ENCODE measurements around the gene EXOC4.
"Not testable (repeated sequence)": the region's sequence is repeated elsewhere in the genome, so short reads cannot be mapped to it uniquely, and the experiment has no call there.

The EXOC4 gene

DNA sequence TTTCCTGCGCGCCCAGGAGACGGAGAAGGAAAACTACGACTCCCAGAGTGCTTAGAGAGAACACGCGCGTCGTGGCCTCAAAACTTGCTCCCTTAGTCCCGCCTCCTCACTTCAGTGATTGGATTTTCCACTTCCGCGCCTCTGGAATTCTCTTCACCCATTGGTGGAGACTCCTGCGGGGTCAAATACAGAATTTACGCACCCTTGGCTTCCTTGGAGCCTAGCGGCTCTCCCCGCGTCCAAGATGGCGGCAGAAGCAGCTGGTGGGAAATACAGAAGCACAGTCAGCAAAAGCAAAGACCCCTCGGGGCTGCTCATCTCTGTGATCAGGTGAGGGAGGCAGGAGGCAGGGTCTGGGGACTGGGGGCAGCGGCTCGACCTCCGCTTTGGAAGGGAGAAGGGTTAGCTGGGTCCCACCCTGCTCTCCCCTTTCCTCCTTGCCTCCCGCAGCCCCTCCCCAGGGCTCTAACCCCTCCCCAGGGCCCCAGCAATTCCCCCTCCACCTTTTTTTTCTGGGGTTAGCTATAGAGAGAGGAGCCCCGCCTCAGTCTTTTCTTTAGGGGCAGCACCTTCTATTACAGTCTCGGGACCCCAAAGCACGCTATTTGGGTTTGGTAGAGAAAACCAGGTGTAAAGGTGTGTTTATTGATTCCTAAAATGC, at the start of gene EXOC4:
Gene EXOC4 (plus strand): TSS at position 221 of the 661 bp plus-strand sequence.
- DNase-seq, result peak; percentile 95

DNA sequence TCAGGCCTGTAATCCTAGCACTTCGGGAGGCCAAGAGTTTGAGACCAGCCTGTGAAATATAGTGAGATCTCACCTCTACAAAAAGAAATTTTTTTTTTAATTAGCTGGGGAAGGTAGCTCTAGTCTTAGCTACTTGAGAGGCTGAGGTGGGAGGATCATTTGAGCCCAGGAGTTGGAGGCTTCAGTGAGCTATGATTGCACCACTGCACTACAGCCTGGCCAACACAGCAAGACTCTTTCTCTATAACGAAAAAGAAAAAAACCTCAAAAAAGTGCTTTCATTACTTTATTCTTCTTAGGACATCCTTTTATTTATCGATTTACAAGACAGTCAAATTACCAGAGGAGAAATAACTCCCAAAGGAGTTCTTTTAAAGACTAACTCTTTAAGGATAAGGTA, 49.4 kb upstream of the EXOC4 start:
- DNase-seq, result no peak

DNA sequence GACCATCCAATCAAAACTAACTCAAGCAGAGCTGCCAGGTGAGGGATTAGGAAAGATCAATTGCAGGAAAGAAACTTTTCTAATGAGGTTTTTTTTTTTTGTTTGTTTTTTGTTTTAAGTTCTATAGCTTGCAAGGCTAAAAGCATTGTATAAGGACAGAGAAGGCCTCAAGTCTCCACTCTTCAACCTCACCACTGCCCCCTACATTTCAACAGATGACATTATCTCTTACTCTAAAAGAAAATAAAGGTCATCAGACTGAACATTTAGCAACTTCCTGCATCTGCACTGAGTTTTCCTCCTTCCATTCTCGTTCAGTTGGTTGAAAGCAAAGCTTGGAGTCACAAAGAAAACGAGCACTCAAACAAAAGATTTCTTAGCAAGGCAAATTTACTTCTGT, 45.2 kb upstream of the EXOC4 start:
- no peak for DNase-seq

DNA sequence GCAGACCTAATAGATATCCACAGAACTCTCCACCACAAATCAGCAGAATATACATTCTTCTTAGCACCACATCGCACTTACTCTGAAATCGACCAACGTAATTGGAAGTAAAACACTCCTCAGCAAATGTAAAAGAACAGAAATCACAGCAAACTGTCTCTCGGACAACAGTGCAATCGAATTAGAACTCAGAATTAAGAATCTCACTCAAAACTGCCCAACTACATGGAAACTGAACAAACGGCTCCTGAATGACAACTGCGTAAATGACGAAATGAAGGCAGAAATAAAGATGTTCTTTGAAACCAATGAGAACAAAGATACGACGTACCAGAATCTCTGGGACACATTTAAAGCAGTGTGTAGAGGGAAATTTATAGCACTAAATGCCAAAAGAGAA, 42.1 kb upstream of the EXOC4 start:
- not testable (repeated sequence) for DNase-seq

DNA sequence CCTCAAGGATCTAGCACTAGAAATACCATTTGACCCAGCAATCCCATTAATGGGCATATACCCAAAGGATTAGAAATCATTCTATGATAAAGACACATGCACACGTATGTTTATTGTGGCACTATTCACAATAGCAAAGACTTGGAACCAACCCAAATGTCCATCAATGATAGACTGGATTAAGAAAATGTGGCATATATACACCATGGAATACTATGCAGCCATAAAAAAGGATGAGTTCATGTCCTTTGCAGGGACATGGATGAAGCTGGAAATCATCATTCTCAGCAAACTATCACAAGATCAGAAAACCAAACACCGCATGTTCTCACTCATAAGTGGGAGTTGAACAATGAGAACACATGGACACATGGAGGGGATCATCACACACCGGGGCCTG, 39.1 kb upstream of the EXOC4 start:
- DNase-seq, result not testable (repeated sequence)

DNA sequence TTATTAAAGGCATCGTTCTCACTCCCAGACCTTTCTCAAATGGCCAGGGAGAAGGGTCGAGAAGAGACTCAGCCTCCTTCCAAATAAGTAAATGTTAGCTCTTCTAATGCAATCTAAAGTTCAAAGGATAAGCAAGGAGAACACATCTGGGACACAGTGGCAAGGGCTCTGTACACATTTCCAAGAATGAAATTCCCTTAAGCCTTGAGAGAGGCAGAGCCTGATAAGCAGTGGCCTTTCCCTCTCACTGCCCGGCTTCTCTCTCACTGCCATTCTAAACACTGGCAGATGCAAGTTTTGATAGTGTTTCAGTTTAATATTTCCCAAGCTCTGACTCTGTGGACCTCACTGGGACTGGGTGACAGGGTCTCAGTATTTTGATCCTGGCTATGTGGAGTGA, 35.1 kb upstream of the EXOC4 start:
- DNase-seq, result no peak

DNA sequence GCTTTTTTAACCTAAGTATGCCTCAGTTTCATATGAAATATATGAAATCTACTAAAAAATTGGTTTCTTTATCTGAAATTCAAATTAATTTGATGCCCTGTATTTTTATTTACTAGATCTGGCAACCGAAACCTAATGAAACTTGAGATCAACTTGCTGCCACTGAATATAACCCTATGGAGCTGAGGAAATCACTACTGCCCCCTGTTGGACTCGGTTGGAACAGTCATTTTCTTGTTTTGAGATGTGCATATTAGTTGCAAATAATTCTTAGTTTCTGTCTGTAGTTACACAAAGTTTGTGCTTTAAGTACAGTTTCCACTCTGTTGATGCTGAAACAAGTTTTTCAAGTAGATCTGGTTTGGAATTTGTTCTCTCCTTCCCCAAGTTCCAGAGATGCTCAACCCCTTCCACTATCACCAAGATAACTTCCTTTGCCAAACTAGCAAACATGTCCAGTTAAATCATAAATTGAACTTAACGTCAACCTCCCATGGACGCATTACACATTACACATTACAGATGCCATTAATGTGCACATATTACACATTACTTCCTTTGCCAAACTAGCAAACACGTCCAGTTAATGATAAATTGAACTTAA, 22.2 kb upstream of the EXOC4 start:
- peak; percentile 67 for DNase-seq

DNA sequence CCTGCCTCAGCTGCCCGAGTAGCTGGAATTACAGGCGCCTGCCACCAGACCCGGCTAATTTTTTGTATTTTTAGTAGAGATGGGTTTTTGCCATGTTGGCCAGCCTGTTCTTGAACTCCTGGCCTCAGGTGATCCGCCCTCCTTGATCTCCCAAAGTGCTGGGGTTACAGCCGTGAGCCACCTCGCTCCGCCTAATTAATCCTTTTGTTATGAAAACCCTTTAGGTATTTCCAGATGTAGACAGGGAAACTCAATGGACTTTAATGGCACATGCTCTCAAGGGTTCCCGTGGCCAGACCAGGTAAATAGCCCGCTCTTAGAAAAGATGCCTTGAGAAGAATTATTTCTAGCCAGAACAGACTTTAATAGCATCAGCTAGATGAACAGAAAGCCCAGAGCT, 19.7 kb upstream of the EXOC4 start:
- DNase-seq, result no peak

DNA sequence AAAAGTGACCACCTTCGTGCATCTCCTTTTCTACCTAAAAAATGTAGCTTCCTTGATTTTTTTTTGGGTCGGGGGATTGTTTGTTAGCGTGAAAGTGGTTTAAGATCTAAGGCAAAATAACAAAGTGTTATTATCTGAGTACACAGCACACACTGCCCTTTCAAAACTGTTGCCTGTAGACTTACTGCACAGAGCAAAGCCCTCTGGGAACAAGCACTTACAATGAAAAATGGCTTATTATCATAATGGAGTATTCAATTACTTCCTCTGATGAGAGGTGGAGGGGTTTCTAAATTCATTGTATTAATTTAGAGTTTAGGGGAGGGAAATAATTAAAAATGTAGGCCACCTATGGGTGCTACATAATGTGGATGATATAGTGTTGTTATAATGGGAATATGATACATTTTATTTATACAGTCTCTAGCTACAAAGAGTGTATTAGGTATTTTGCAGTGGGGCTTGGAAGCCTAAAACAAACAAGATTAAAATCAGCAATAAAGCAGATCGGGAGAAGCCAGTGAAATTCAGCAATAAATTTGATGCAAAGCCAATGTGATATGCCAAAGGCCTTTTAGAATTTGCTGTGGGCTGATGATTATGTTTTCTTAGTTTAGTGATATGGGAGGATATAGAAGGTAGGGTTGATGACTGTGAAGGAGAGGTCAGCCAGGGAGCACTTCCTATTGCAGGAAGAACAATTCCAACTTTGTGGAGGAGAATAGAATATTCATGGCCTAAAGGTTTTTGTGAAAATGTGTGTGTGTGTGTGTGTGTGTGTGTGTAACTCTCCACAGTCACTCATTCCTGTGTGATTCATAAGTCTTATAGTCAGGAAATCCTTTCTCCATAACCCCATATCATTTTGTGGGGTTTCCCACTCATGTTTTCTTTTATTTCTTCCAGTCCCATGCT, 17.7 kb upstream of the EXOC4 start:
- DNase-seq, result no peak

DNA sequence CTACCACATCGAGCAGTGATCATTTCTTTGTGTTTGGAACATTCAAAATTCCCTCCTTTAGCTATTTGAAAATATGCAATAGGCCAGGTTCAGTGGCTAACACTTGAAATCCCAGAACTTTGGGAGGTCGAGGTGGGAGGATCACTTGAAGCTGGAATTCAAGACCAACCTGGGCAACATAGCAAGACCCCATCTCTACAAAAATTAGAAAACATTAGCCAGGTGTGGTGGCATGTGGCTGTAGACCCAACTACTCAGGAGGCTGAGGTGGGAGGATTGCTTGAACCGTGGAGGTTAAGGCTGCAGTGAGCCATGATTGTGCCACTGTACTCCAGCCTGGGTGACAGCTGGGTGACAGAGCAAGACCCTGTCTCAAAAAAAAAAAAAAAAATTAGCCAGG, 15.3 kb upstream of the EXOC4 start:
- DNase-seq, result no peak

DNA sequence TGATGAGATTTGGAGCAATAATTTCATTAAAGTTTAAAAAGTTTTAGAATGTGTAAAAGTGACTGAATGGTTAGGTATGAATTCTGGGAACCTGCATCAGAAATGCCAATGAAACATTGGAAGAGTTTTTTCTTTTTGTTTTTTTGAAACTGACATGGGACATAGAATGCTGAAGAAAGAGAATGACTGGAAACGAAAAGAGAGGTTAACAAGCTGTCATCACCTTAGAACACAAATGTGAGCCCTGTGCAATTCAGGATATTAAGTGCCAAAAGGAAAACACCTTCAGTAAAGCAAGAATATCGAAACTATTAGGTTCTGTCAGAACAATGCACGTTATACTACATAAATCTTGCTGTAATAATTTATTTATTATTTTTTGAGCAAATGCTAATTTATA, 12.6 kb upstream of the EXOC4 start:
- DNase-seq, result no peak

DNA sequence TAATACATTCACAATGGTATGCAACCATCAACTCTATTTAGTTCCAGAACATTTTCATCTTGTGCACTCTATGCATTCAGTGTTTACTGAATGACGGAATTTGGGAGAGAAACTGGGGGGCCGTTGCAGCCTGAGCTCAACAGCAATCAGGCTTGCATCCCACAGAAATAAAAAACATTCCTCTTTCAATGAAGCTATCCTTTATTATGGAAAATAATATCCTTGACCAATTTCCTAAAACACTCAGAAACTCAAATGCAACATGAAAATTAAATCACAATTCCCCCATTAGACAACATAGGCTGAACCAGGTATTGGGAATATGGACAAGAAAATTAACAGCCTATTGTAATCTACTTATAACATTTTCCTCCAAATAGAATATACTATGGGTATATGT, 6.3 kb upstream of the EXOC4 start:
- no peak for DNase-seq

DNA sequence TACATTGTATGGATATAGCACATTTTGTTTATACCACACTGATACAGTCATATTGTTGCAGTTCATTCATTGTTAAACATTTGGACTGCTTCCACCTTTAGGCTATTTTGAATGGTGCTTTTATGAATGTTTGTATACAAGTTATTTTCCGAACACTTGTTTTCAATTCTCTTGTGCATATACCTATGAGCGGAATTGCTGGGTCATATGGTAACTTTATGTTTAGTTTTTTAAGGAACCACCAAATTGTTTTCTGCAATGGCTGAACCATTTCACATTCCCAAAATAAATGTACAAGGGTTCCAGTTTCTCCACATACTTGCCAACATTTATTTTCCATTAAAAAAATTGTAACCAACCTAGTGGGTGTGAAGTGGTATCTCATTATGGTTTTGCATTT, 4.0 kb upstream of the EXOC4 start:
- DNase-seq, result no peak

DNA sequence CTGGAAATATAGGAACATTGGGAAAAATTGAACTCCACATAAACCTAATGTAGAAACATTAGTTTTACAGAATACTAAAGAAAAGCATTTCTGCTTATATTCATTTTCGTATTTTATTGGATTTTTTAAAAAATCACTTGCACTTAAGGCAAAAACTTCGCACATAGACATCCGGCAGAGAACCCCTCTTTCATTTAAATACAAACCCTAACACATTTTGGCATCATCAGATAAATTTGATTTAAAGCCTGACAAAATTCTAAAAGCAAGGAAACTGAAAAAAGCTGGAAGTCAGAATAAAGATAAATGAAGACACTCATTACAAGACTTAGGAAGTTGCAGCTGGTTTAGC, 396 bp upstream of the EXOC4 start:
- DNase-seq, result no peak

DNA sequence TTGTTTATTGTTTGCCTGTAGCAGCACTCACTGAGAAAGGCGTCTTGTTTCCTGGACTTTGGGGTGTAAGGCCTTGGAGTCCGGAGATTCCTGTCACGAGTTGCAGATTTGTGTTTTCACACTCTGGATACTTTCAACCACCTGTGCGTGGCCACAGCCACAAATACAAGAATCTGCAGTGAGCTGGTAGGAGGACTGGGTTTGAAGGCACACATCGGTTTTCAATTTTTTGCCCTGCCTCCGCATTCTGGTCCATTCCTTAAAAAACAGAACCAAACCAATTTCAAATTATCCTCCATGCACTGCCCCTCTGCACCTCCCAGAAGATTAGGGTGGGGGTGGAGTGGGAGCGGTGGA, 619 bp downstream of the EXOC4 start:
- DNase-seq, result no peak

DNA sequence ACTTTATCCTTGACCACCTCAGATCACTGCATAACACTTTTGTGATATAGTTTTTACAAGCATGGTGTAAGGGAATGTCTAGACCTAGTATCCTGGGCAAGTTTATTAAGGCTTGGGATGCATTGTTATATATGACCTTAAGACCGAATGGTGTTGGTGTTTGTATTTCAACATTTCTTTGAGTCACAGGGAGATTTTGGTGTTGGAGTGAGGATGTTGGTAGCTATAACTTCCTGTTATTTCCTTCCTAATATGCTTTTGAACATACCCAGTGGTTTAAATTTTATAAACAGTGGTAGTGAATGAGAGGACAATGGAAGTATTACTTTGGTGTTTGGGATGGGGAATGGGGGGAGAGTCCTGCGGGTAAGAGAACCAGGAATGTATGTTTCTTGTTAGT, 2.6 kb downstream of the EXOC4 start:
- DNase-seq, result no peak

DNA sequence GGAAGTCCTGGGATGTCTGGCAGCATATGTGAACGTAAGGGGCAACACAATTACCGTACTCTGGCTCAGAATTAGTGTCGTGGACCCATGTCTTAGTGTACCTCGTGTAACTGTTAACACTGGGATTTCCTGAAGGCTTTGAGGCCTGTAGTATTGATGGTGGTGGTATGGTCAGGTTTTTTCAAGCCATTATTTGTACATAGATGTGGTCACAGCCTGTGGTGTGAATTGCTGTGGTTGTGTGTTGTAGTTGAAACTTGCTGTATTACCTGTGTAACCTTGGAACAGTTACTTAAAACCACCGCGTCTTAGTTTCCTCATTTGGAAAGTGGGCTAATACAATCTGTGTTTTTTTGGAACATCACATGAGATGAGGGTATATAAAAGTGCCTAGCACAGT, 5.3 kb downstream of the EXOC4 start:
- no peak for DNase-seq

DNA sequence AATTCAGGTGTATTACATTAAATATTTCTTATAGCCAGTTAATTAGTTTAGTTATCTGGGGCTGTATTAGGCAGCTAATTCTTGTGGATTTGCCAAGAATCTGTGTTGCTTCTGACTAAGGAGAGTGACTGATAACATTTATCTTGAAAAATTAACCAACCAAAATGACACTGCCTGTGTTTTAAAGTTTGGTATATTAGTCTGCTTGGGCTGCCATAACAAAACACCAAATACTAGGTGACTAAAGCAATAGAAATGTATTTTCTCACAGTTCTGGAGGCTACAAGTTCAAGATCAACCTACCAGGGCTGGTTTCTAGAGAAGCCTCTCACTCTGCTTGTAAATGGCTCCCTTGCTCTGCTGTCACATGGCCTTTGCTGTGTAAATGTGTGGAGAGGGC, 12.9 kb downstream of the EXOC4 start:
- no peak for DNase-seq

DNA sequence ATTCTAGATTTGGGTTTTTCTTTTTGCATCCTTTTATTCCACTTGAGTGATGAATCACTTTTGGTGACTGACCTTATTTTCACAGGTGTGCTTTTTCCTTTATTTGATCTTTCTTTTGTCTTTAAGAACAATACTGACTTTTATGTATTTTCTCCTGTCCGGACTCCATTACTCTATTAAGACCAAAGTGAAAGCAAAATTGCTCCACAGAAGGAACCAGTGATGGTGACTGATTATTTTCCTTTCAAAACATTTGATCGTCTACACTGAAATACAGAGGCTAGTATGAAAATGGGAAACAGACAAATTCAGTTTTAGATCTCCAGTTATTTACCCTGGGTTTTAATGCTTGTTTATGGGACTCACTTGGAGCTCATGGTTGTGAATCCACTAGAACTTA, 15.5 kb downstream of the EXOC4 start:
- DNase-seq, result no peak

DNA sequence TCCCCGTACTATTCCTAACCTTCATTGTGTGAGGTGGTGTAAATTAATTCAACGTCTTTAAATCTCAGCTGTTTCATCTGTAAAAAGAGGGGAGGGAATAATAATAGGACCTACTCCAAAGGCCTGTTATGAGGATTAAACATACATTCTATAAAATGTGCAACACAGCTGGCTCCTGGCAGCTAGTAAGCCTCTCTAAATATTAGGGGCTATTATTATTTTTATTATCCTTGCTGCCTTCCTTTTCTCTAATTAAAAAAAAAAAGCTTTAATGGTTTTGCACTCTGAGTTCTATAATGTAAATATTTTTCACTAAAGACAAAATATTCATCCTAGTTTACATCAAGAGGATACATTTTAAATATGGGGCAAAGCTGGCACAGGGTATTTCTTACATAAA, 19.5 kb downstream of the EXOC4 start:
- no peak for DNase-seq

DNA sequence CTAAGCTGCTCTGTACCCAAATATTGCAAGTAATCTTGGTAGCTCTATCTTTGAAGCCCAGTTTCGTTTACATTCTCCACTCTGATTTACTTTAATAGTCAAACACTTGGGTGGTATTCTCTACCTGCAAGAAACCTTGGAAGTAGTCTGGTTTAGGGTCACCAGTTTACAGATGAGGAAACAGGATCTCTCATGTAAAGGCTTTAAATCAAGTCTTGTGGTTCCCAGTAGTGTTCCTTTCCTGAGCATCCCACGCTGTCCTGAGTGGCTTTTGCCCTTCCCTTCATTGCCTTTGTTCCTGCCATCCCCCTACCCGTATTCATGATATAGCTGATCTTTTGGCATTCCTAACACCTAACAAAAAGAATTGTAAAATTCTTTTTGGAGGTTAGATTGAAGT, 20.3 kb downstream of the EXOC4 start:
- no peak for DNase-seq

DNA sequence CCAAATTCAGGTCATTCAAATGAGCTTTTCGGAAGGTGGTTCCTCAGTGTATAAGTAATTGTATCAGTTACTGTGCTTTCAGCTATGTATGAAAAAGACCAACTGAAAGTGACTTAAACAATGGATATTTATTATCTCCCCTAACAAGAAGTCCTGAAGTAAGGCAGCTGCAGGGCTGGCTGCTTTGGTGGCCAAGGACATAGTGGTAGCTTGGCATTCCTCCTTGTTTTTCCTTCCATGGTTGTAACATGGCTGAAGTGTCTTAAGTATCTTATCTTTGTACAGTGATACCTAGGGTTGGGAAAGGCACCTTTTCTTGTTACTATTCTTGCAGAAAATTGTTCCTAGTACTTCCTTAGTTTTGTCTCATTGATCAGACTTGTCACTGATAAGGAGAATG, 21.4 kb downstream of the EXOC4 start:
- no peak for DNase-seq

DNA sequence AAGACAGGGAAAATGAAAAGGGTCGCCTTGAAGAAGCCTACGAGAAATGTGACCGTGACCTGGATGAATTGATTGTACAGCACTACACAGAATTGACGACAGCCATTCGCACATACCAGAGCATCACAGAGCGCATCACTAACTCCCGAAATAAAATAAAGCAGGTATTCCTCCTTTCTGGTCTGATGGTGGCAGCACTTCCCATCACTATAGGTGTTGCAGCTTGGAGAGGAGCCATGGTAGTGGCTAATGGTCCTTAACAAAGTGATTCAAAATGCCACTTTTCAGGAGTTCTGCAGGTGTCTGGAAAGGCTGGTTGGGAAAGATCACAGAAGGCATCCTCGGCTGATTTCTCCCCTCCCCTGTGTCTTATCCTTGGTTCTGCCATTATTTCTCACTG, 22.1 kb downstream of the EXOC4 start:
- DNase-seq, result no peak

DNA sequence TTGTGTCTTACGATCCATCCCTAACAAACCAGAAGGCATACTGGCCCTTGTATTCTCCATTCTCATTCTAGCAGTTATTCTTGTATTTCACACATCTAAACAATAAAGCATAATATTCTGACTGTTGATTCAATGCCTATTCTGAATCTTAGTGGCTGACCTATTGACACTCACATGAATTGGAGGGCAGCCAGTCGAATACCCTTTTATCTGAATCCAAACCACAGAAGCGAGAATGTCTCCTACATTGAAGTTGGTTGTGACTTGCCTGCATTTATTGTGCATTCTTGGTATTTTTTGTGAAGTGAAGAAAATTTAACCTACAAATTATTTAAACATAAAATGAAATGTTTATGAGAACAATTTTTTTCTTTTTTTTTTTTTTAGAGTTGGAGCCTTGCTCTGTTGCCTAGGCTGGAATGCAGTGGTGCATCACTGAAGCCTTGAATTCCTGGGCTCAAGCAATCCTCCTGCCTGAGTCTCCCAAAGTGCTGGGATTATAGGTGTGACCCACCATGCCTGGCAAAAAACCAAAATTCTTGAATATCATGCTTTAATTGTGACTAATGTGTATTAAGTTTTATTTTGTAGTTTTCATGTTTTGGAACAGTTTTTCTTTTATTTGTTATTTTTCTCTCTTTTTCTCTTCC, 22.7 kb downstream of the EXOC4 start:
- no peak for DNase-seq

Data from activated effector memory CD4-positive, alpha-beta T cell treated with anti-CD3 and anti-CD28 coated beads, Interleukin-2, amount 50 U/mL, for 16 hours (primary cell).